Fibroblast of lung (primary cell): ENCODE data around the gene ITGBL1.

Source experiments
- CTCF ChIP-seq, 2 donors: IDR thresholded peaks in 1 of 2; conservative IDR thresholded peaks in 1 of 2; 1 replicate in 1 of 2; 2 replicates in 1 of 2; pipeline ENCODE4 v1.5.1; 2011 to 2012; ENCODE audit warnings: low read length in 2 of 2, control low read depth in 1 of 2, inconsistent platforms in 1 of 2, low read depth in 1 of 2, mild to moderate bottlenecking in 1 of 2
- EZH2 ChIP-seq: IDR thresholded peaks from 2 replicates; pipeline ENCODE4 v1.5.1; 2012; ENCODE audit warnings: low read length, control low read depth, mild to moderate bottlenecking; ENCODE audit errors: missing control alignments

- TF ChIP-seq CTCF (conservative IDR thresholded peaks at IDR 0.05 in 1 of 2, IDR thresholded peaks at IDR 0.05 in 1 of 2; ENCODE audit: low read depth in 1 of 2, low read length in 2 of 2): no peak
- no peak for TF ChIP-seq EZH2
These were observed 297.1 kb downstream of the ITGBL1 start for GRCh38 chr13:101749584-101749983.
